Fibroblast of lung (primary cell): ENCODE results near the gene SPATA32.

Experiments used
- EZH2 ChIP-seq: IDR thresholded peaks from 2 replicates; pipeline ENCODE4 v1.5.1; 2012; ENCODE audit warnings: low read length, control low read depth, mild to moderate bottlenecking; ENCODE audit errors: missing control alignments
- TF ChIP-seq, protein P1 (sequence below), 2 donors: IDR thresholded peaks in 1 of 2; conservative IDR thresholded peaks in 1 of 2; 1 replicate in 1 of 2; 2 replicates in 1 of 2; pipeline ENCODE4 v1.5.1; 2011 to 2012; ENCODE audit warnings: low read length in 2 of 2, control low read depth in 1 of 2, inconsistent platforms in 1 of 2, low read depth in 1 of 2, mild to moderate bottlenecking in 1 of 2

DNA sequence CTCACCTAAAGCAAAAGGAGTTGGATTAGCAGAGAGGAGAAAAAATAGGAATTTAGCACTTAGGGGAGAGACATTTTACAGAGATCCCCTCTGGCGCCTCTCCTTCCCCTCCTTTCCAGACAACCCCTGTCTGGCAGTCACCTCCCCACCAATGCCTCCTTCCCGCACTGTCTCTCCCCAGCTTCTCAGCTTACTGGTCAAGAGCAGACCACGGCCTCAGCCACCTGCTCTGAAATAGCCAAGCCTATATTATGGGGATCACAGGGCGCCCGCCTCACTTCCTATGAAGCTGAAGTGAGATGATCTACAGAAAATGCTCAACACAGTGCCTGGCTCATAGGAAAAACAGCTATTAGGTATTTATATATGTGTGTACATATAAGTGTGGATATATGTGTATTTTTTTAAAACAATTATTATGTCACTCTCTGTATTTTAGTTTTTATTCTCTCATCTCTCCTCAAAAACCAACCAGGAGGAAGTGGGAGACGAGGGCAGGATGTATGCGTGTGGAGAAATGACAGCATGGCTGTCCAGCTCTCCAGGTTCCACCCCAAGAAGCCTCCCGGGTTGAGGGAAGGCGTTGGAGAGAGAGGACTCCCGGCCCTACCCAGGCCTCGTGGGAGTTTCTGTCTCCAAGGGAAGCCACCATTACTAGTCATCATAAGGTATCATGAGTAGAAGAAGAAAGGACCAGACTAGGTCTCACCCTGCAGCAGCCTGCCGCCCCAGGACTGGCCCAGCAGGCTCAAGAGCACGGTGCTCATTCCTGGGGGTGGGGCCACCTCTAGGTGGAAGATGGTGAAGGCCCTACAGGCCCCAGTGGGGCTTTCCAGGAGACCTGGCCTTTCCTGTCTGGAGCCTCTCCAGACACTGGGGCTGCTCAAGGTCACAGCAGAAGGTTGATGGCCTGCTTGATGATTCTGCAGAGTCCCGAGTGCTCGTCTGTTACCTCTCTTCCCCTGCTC, 27.7 kb upstream of the SPATA32 start:
- TF ChIP-seq, protein P1, sequence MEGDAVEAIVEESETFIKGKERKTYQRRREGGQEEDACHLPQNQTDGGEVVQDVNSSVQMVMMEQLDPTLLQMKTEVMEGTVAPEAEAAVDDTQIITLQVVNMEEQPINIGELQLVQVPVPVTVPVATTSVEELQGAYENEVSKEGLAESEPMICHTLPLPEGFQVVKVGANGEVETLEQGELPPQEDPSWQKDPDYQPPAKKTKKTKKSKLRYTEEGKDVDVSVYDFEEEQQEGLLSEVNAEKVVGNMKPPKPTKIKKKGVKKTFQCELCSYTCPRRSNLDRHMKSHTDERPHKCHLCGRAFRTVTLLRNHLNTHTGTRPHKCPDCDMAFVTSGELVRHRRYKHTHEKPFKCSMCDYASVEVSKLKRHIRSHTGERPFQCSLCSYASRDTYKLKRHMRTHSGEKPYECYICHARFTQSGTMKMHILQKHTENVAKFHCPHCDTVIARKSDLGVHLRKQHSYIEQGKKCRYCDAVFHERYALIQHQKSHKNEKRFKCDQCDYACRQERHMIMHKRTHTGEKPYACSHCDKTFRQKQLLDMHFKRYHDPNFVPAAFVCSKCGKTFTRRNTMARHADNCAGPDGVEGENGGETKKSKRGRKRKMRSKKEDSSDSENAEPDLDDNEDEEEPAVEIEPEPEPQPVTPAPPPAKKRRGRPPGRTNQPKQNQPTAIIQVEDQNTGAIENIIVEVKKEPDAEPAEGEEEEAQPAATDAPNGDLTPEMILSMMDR (conservative IDR thresholded peaks at IDR 0.05 in 1 of 2, IDR thresholded peaks at IDR 0.05 in 1 of 2; ENCODE audit: low read depth in 1 of 2, low read length in 2 of 2), result no peak
- TF ChIP-seq EZH2, result no peak
